Caco-2 (cell line): ENCODE results near the gene GMNN. TPM values are rescaled to one million over a fixed set of nuclear protein-coding genes. Genes with fewer than 3 reads are reported as not detected.

Source experiments
- BruUV-seq: library from RNA; stranded (reverse); fragments of 400-500 nt; replicated peaks from 2 replicates; lab custom pipeline; 2021; lab: Mats Ljungman, UMichigan
- CTCF ChIA-PET: fragments of 300-600 bp; sonication (Branson Sonifier 250); formaldehyde crosslinking; loops from one replicate; lab custom pipeline; 2022; ENCODE audit warnings: antibody characterized with exemption; lab: Charles Lee
- POLR2A ChIA-PET: fragments of 300-600 bp; sonication (Branson Sonifier 250); formaldehyde crosslinking; loops from one replicate; lab custom pipeline; 2022; ENCODE audit warnings: antibody characterized with exemption; lab: Charles Lee
- DNase-seq, 2 experiments: peaks; one replicate each; pipeline versions ENCODE4 v3.0.0 to v3.0.0-alpha.2; 2020 to 2022
- H3K27me3 ChIP-seq: replicated peaks from 2 replicates; pipeline ENCODE4 v1.6.0; 2011; ENCODE audit warnings: low read length; ENCODE audit not compliant: control insufficient read depth, insufficient read depth
- H3K36me3 ChIP-seq: 2 replicates; pipeline ENCODE4 v1.5.1; 2011; ENCODE audit warnings: low read length; ENCODE audit not compliant: control insufficient read depth, insufficient read depth
- H3K4me1 ChIP-seq: fragments of 250-450 bp; sonication (Bioruptor Pico); 2 replicates; pipeline ENCODE4 v1.5.1; 2020; ENCODE audit warnings: mild to moderate bottlenecking
- H3K4me3 ChIP-seq: 2 replicates; pipeline ENCODE4 v1.5.1; 2011; ENCODE audit warnings: low read depth, mild to moderate bottlenecking, control low read depth, low read length
- H3K9me3 ChIP-seq: fragments of 250-450 bp; sonication (Bioruptor Pico); 2 replicates; pipeline ENCODE4 v1.5.1; 2020; ENCODE audit warnings: mild to moderate bottlenecking, moderate library complexity
- H3K27ac Mint-ChIP-seq: one replicate; pipeline ENCODE4 v1.8.0; 2022; ENCODE audit warnings: mixed read lengths; ENCODE audit not compliant: unreplicated experiment
- H3K27me3 Mint-ChIP-seq: one replicate; pipeline ENCODE4 v1.8.0; 2022; ENCODE audit warnings: mixed read lengths; ENCODE audit not compliant: insufficient read depth, unreplicated experiment
- H3K36me3 Mint-ChIP-seq: one replicate; pipeline ENCODE4 v1.8.0; 2022; ENCODE audit warnings: mild to moderate bottlenecking, mixed read lengths; ENCODE audit not compliant: insufficient read depth, unreplicated experiment
- H3K4me1 Mint-ChIP-seq: one replicate; pipeline ENCODE4 v1.8.0; 2022; ENCODE audit warnings: low read depth, mixed read lengths; ENCODE audit not compliant: unreplicated experiment
- H3K4me3 Mint-ChIP-seq: one replicate; pipeline ENCODE4 v1.8.0; 2022; ENCODE audit warnings: mild to moderate bottlenecking, moderate library complexity, mixed read lengths; ENCODE audit not compliant: unreplicated experiment
- H3K9me3 Mint-ChIP-seq: one replicate; pipeline ENCODE4 v1.8.0; 2022; ENCODE audit warnings: mixed read lengths; ENCODE audit not compliant: unreplicated experiment
- intact Hi-C: fragments of 100-400 bp; cut with micrococcal nuclease; formaldehyde crosslinking; loops from one replicate; pipeline ENCODE4 v1.10.0; 2022; ENCODE audit not compliant: unreplicated experiment
- total RNA-seq: library from RNA; stranded (reverse); gene quantifications from 2 replicates; pipeline ENCODE4 v1.2.3, GENCODE V29; 2022
- TF ChIP-seq, protein P1 (sequence below), 2 experiments: fragments of 200-600 bp in 1 of 2; IDR thresholded peaks; 1 replicate in 1 of 2; 2 replicates in 1 of 2; pipeline versions ENCODE4 v1.5.1 to v1.8.0; 2011 to 2022; ENCODE audit warnings: antibody characterized with exemption in 1 of 2, control low read depth in 1 of 2, inconsistent platforms in 1 of 2, low read depth in 1 of 2, low read length in 1 of 2, mild to moderate bottlenecking in 1 of 2, moderate library complexity in 1 of 2; ENCODE audit not compliant: insufficient read depth in 1 of 2, severe bottlenecking in 1 of 2, unreplicated experiment in 1 of 2

The GMNN gene
- total RNA-seq, 1 experiment from 2014 or later = 66.5 TPM

DNA sequence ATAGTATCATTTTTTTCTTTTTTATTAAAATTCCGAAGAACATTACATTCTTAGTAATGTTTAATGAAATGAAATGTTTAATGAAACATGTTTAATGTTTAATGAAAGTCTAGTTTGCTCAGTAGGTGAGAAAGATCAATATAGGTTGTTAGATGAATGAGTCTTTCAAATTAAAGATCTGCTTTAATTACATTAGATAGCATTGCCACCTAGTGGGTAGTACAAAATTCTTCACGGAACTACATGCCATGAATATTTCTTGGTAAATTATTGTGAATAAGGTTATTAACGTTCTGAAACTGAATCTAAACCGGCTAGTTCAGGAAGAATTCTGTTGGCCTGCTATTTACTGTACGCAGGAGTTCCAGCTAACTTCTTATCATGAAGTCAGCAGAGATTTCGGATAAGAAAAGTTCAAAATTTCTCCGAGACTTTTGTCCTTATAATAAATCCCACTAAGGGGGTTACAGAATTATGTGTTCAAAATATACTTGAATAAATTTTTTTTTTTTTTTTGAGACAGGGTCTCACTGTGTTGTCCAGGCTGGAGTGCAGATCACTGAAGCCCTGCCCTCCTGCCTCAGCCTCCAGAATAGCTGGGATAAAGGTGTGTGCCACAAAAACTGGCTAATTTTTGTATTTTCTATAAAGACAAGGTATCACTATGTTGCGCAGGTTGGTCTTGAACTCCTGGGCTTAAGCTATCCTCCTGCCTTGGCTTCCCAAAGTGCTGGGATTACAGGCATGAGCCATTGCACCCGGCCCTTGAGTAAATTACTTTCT lies 7.9 kb upstream of the GMNN start:
- no peak overlapping the region for H3K4me3 Mint-ChIP-seq
- Histone ChIP-seq H3K4me3 (no peak overlapping the region), H3K4me1 (no peaks in the 10 kb centered on the region; the same call in 1 of the 2 replicates), H3K36me3 (no peaks in the 10 kb centered on the region), H3K9me3 (no peaks in the 10 kb centered on the region), H3K27me3 (no peaks in the 10 kb centered on the region)
- peaks cover 14% of the 10 kb centered on the region for H3K4me1 Mint-ChIP-seq
- H3K9me3 Mint-ChIP-seq = no peaks in the 10 kb centered on the region
- no peak overlapping the region for H3K27ac Mint-ChIP-seq
- TF ChIP-seq, protein P1, sequence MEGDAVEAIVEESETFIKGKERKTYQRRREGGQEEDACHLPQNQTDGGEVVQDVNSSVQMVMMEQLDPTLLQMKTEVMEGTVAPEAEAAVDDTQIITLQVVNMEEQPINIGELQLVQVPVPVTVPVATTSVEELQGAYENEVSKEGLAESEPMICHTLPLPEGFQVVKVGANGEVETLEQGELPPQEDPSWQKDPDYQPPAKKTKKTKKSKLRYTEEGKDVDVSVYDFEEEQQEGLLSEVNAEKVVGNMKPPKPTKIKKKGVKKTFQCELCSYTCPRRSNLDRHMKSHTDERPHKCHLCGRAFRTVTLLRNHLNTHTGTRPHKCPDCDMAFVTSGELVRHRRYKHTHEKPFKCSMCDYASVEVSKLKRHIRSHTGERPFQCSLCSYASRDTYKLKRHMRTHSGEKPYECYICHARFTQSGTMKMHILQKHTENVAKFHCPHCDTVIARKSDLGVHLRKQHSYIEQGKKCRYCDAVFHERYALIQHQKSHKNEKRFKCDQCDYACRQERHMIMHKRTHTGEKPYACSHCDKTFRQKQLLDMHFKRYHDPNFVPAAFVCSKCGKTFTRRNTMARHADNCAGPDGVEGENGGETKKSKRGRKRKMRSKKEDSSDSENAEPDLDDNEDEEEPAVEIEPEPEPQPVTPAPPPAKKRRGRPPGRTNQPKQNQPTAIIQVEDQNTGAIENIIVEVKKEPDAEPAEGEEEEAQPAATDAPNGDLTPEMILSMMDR (IDR thresholded peaks at IDR 0.05; ENCODE audit: insufficient read depth in 1 of 2, low read depth in 1 of 2, low read length in 1 of 2, severe bottlenecking in 1 of 2, unreplicated experiment in 1 of 2) = peak; percentile 32
- no peaks in the 10 kb centered on the region for H3K36me3 Mint-ChIP-seq
- H3K27me3 Mint-ChIP-seq = no peaks in the 10 kb centered on the region
- DNase-seq = no peak
- POLR2A ChIA-PET = no interaction called here
- CTCF ChIA-PET = interaction anchor here (1.2 kb wide), 1 partner anchor 14 kb away, joined by 3 read pairs; no protein-coding TSS in a partner anchor
- no TSS peak for BruUV-seq
- intact Hi-C loops = loop anchor here (1.0 kb wide), 2 partner anchors 46 to 184 kb away; no protein-coding TSS in a partner anchor

DNA sequence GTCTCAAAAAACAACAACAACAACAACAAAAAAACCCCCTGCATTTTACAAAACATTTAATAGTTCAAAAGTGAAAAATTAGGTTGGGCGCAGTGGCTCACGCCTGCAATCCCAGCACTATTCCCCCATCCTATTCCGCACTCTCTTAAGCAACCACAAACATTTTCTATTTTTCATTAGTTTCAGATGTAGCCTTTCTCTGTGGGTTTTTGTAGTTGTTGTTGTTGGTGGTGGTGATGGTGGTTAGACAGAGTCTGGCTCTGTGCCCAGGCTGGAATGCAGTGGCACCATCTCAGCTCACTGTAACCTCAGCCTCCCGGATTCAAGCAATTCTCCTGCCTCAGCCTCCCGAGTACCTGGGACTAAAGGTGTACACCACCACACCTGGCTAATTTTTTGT lies 6.4 kb upstream of the GMNN start:
- Mint-ChIP-seq H3K36me3 (no peaks in the 10 kb centered on the region), H3K9me3 (no peaks in the 10 kb centered on the region), H3K4me1 (peaks cover 13% of the 10 kb centered on the region), H3K27ac (no peak overlapping the region), H3K4me3 (no peak overlapping the region), H3K27me3 (no peaks in the 10 kb centered on the region)
- BruUV-seq = no TSS peak
- Histone ChIP-seq H3K9me3 (no peaks in the 10 kb centered on the region), H3K4me1 (no peaks in the 10 kb centered on the region; the same call in 1 of the 2 replicates), H3K36me3 (no peaks in the 10 kb centered on the region), H3K4me3 (no peak overlapping the region), H3K27me3 (no peaks in the 10 kb centered on the region)
- TF ChIP-seq, protein P1 (IDR thresholded peaks at IDR 0.05; ENCODE audit: insufficient read depth in 1 of 2, low read depth in 1 of 2, low read length in 1 of 2, severe bottlenecking in 1 of 2, unreplicated experiment in 1 of 2) = no peak
- intact Hi-C loops = no loop called here
- DNase-seq = no peak
- POLR2A ChIA-PET = no interaction called here
- CTCF ChIA-PET = no interaction called here

DNA sequence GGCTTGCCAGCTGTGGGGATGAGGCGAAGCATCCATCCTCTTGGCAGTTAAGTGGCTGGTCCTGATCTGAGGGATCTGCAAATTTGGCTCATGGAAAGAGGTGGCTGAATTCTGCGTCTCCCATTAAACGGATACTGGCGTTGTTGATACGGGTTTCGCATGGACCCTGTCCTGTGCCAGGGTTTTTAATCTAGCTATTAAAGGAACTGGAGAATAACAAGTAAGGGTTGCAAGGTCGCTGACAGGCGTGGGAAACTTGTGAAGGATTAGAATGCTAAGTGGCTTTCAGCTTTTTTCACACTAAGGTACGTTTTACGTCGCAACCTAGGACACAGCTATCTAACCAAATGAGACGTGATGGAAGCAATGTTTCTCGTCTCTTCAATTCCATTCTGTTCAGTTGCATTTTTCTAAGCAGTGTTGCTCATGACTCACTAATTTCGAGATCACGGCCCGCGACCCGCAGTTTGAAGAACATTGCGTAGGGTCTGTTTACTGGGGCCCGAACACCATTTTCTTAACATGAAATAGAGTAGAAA lies 852 bp downstream of the GMNN start:
- Histone ChIP-seq H3K9me3 (no peaks in the 10 kb centered on the region), H3K4me1 (peaks cover 39% of the 10 kb centered on the region), H3K27me3 (no peaks in the 10 kb centered on the region), H3K4me3 (peak overlapping the region; percentile 92), H3K36me3 (0 out of 2 replicates have a peak, but pooled peaks cover 2% of the 10 kb centered on the region)
- peaks cover 12% of the 10 kb centered on the region for H3K4me1 Mint-ChIP-seq
- TF ChIP-seq, protein P1 (IDR thresholded peaks at IDR 0.05; ENCODE audit: insufficient read depth in 1 of 2, low read depth in 1 of 2, low read length in 1 of 2, severe bottlenecking in 1 of 2, unreplicated experiment in 1 of 2) = no peak
- intact Hi-C loops = no loop called here
- no peaks in the 10 kb centered on the region for H3K27me3 Mint-ChIP-seq
- H3K27ac Mint-ChIP-seq = peak overlapping the region; percentile 95
- DNase-seq = no peak
- no peaks in the 10 kb centered on the region for H3K9me3 Mint-ChIP-seq
- peaks cover 37% of the 10 kb centered on the region for H3K36me3 Mint-ChIP-seq
- BruUV-seq = TSS peak; percentile 32
- ChIA-PET POLR2A (interaction anchor here (0.6 to 0.8 kb wide), 2 partner anchors 271 to 1329 kb away, joined by 3 read pairs; no protein-coding TSS in a partner anchor), CTCF (no interaction called here)
- peak overlapping the region; percentile 93 for H3K4me3 Mint-ChIP-seq
